Mesenchymal stem cell (in vitro differentiated cells and primary cell): Measurements from ENCODE around the gene HNMT.

ENCODE experiments used
- DNase-seq: peaks from one replicate; pipeline ENCODE4 v3.0.0-alpha.2; 2013
- H2AFZ ChIP-seq: one replicate; pipeline ENCODE4 v1.6.1; 2013; ENCODE audit warnings: low read depth, mild to moderate bottlenecking, control low read depth, inconsistent platforms, low read length, moderate library complexity
- H2AK5ac ChIP-seq: 2 replicates; pipeline ENCODE4 v1.6.1; 2013; ENCODE audit warnings: low read length, moderate library complexity, mild to moderate bottlenecking, inconsistent platforms; ENCODE audit not compliant: severe bottlenecking
- H2BK120ac ChIP-seq: one replicate; pipeline ENCODE4 v1.6.1; 2013; ENCODE audit warnings: low read depth, mild to moderate bottlenecking, inconsistent platforms, low read length, moderate library complexity
- H2BK12ac ChIP-seq, 2 experiments: one replicate each; pipeline ENCODE4 v1.6.1; 2013; ENCODE audit warnings: inconsistent platforms in 2 of 2, low read length in 2 of 2, mild to moderate bottlenecking in 2 of 2, moderate library complexity in 2 of 2, control low read depth in 1 of 2
- H2BK15ac ChIP-seq: one replicate; pipeline ENCODE4 v1.6.1; 2013; ENCODE audit warnings: mild to moderate bottlenecking, low read depth, inconsistent platforms; ENCODE audit not compliant: poor library complexity, severe bottlenecking
- H2BK5ac ChIP-seq: 2 replicates; pipeline ENCODE4 v1.6.1; 2013; ENCODE audit warnings: low read depth, mild to moderate bottlenecking, low read length, control low read depth, inconsistent platforms; ENCODE audit not compliant: poor library complexity, severe bottlenecking
- H3K14ac ChIP-seq, 2 experiments: one replicate each; pipeline ENCODE4 v1.6.1; 2013; ENCODE audit warnings: inconsistent platforms in 2 of 2, low read length in 2 of 2, control low read depth in 1 of 2, mild to moderate bottlenecking in 1 of 2, moderate library complexity in 1 of 2
- H3K18ac ChIP-seq, 2 experiments: one replicate each; pipeline ENCODE4 v1.6.1; 2013; ENCODE audit warnings: inconsistent platforms in 2 of 2, low read length in 2 of 2, control low read depth in 1 of 2, low read depth in 1 of 2, mild to moderate bottlenecking in 1 of 2
- H3K23ac ChIP-seq, 2 experiments: one replicate each; pipeline ENCODE4 v1.6.1; 2013; ENCODE audit warnings: inconsistent platforms in 2 of 2, low read length in 2 of 2, mild to moderate bottlenecking in 2 of 2, moderate library complexity in 2 of 2, control low read depth in 1 of 2
- H3K27ac ChIP-seq: 2 replicates; pipeline ENCODE4 v1.5.1; 2013; ENCODE audit warnings: mild to moderate bottlenecking, moderate library complexity, low read length, control low read depth, inconsistent platforms; ENCODE audit not compliant: poor library complexity, severe bottlenecking
- H3K27me3 ChIP-seq, 2 experiments: 2 replicates each; pipeline versions ENCODE4 v1.6.1 to v1.7.0; 2013; ENCODE audit warnings: low read length in 2 of 2, mild to moderate bottlenecking in 2 of 2, moderate library complexity in 2 of 2, control low read depth in 1 of 2, inconsistent platforms in 1 of 2; ENCODE audit not compliant: control insufficient read depth in 1 of 2, insufficient read depth in 1 of 2
- H3K36me3 ChIP-seq, 2 experiments: 2 replicates each; pipeline versions ENCODE4 v1.6.1 to v1.7.0; 2013; ENCODE audit warnings: low read length in 2 of 2, control low read depth in 1 of 2, inconsistent platforms in 1 of 2, low read depth in 1 of 2, mild to moderate bottlenecking in 1 of 2; ENCODE audit not compliant: insufficient read depth in 2 of 2, control insufficient read depth in 1 of 2
- H3K4ac ChIP-seq, 2 experiments: one replicate each; pipeline ENCODE4 v1.6.1; 2013; ENCODE audit warnings: inconsistent platforms in 2 of 2, low read length in 2 of 2, mild to moderate bottlenecking in 2 of 2, moderate library complexity in 2 of 2, control low read depth in 1 of 2, low read depth in 1 of 2
- H3K4me1 ChIP-seq: 2 replicates; pipeline ENCODE4 v1.6.1; 2013; ENCODE audit warnings: low read depth, low read length, control low read depth; ENCODE audit not compliant: control insufficient read depth, insufficient read depth
- H3K4me2 ChIP-seq: 2 replicates; pipeline ENCODE4 v1.6.1; 2013; ENCODE audit warnings: low read length, mild to moderate bottlenecking, inconsistent platforms; ENCODE audit not compliant: poor library complexity, severe bottlenecking
- H3K4me3 ChIP-seq, 2 experiments: 2 replicates each; pipeline versions ENCODE4 v1.5.1 to v1.7.0; 2013; ENCODE audit warnings: low read length in 2 of 2, mild to moderate bottlenecking in 2 of 2, control low read depth in 1 of 2, low read depth in 1 of 2; ENCODE audit not compliant: insufficient read depth in 1 of 2
- H3K79me1 ChIP-seq: replicated peaks from 2 replicates; pipeline ENCODE4 v1.6.1; 2013; ENCODE audit warnings: mild to moderate bottlenecking, control low read depth, low read length, inconsistent platforms; ENCODE audit not compliant: poor library complexity, severe bottlenecking
- H3K9ac ChIP-seq: 2 replicates; pipeline ENCODE4 v1.7.0; 2013; ENCODE audit warnings: mild to moderate bottlenecking, low read length, moderate library complexity
- H3K9me3 ChIP-seq: 2 replicates; pipeline ENCODE4 v1.7.0; 2013; ENCODE audit warnings: mild to moderate bottlenecking, low read length; ENCODE audit not compliant: control insufficient read depth
- H4K8ac ChIP-seq: one replicate; pipeline ENCODE4 v1.6.1; 2013; ENCODE audit warnings: inconsistent platforms, mild to moderate bottlenecking, low read length, moderate library complexity
- H4K91ac ChIP-seq: one replicate; pipeline ENCODE4 v1.6.1; 2013; ENCODE audit warnings: mild to moderate bottlenecking, low read length, inconsistent platforms
- WGBS: methylation state at CpG from one replicate; pipeline ENCODE4 v1.1.7; 2013; ENCODE audit warnings: mixed read lengths; 5-methylcytosine and 5-hydroxymethylcytosine counted together

The HNMT gene

GRCh38 chr2:137980459-137980858, 16.2 kb downstream of the HNMT start:
- Histone ChIP-seq H3K9ac (no peak overlapping the region), H2BK15ac (no peak overlapping the region), H3K27me3 (no peaks in the 10 kb centered on the region), H2AFZ (no peak overlapping the region), H3K4me1 (peaks cover 3% of the 10 kb centered on the region), H3K27ac (no peak overlapping the region), H3K14ac (no peak overlapping the region), H4K8ac (no peak overlapping the region), H2AK5ac (no peak overlapping the region), H4K91ac (no peak overlapping the region), H3K4me2 (no peak overlapping the region), H2BK5ac (no peak overlapping the region), H2BK120ac (no peak overlapping the region), H3K9me3 (no peaks in the 10 kb centered on the region), H3K36me3 (peaks cover 0 to 26% of the 10 kb centered on the region in 2 experiments), H2BK12ac (no peak overlapping the region), H3K4ac (no peak overlapping the region), H3K4me3 (no peak overlapping the region), H3K18ac (no peak overlapping the region), H3K79me1 (peaks cover 6% of the 10 kb centered on the region), H3K23ac (no peak overlapping the region)
- DNase-seq, result no peak

- no peak for DNase-seq
- Histone ChIP-seq H3K14ac (no peak overlapping the region), H3K4ac (no peak overlapping the region), H2BK15ac (no peak overlapping the region), H3K36me3 (peaks cover 0 to 22% of the 10 kb centered on the region in 2 experiments), H3K79me1 (peaks cover 6% of the 10 kb centered on the region), H2BK12ac (no peak overlapping the region), H3K4me2 (no peak overlapping the region), H2BK5ac (no peak overlapping the region), H4K91ac (no peak overlapping the region), H3K9me3 (no peaks in the 10 kb centered on the region), H3K18ac (no peak overlapping the region), H3K23ac (no peak overlapping the region), H2BK120ac (no peak overlapping the region), H2AK5ac (no peak overlapping the region), H3K4me1 (no peaks in the 10 kb centered on the region), H4K8ac (peak overlapping the region; percentile 14), H2AFZ (no peak overlapping the region), H3K4me3 (no peak overlapping the region), H3K27ac (no peak overlapping the region), H3K9ac (no peak overlapping the region), H3K27me3 (no peaks in the 10 kb centered on the region)
- WGBS, result 97% methylated on average over 9 of the region's 11 CpGs
These were observed 16.9 kb downstream of the HNMT start for GRCh38 chr2:137981112-137981656.

- H3K4me1 ChIP-seq, result no peaks in the 10 kb centered on the region
- H3K14ac ChIP-seq, result no peak overlapping the region
- H3K4me2 ChIP-seq, result no peak overlapping the region
- H3K9ac ChIP-seq, result no peak overlapping the region
- WGBS, result 81% methylated on average over 3 of the region's 3 CpGs
- no peak overlapping the region for H2BK5ac ChIP-seq
- H4K91ac ChIP-seq, result no peak overlapping the region
- no peak overlapping the region for H2BK120ac ChIP-seq
- no peaks in the 10 kb centered on the region for H3K27me3 ChIP-seq
- H2AK5ac ChIP-seq, result no peak overlapping the region
- no peak overlapping the region for H4K8ac ChIP-seq
- H2BK15ac ChIP-seq, result no peak overlapping the region
- no peak overlapping the region for H3K4ac ChIP-seq
- H3K23ac ChIP-seq, result no peak overlapping the region
- H3K18ac ChIP-seq, result no peak overlapping the region
- H3K36me3 ChIP-seq, result peaks cover 0 to 22% of the 10 kb centered on the region in 2 experiments
- peaks cover 7% of the 10 kb centered on the region for H3K79me1 ChIP-seq
- no peak overlapping the region for H2AFZ ChIP-seq
- H2BK12ac ChIP-seq, result no peak overlapping the region
- H3K27ac ChIP-seq, result no peak overlapping the region
- no peak overlapping the region for H3K4me3 ChIP-seq
- H3K9me3 ChIP-seq, result no peaks in the 10 kb centered on the region
- no peak for DNase-seq
These were observed 19.3 kb downstream of the HNMT start for GRCh38 chr2:137983581-137983980.

GRCh38 chr2:137986268-137986667, 22.0 kb downstream of the HNMT start:
- H3K14ac ChIP-seq, result no peak overlapping the region
- H3K27ac ChIP-seq, result no peak overlapping the region
- H3K9ac ChIP-seq, result no peak overlapping the region

More at GRCh38 chr2:137986268-137986667, 22.0 kb downstream of the HNMT start:
- 97% methylated on average over 1 of the region's 1 CpG for WGBS
- no peak overlapping the region for H4K8ac ChIP-seq
- no peak overlapping the region for H2AFZ ChIP-seq
- no peak overlapping the region for H3K4me3 ChIP-seq
- DNase-seq, result no peak
- H3K23ac ChIP-seq, result no peak overlapping the region
- no peak overlapping the region for H2BK5ac ChIP-seq
- peaks cover 0 to 39% of the 10 kb centered on the region in 2 experiments for H3K36me3 ChIP-seq
- no peak overlapping the region for H3K4me2 ChIP-seq
- no peak overlapping the region for H2BK15ac ChIP-seq
- no peaks in the 10 kb centered on the region for H3K27me3 ChIP-seq
- no peak overlapping the region for H3K4ac ChIP-seq
- no peaks in the 10 kb centered on the region for H3K4me1 ChIP-seq
- H4K91ac ChIP-seq, result no peak overlapping the region
- no peak overlapping the region for H2AK5ac ChIP-seq
- H3K9me3 ChIP-seq, result peaks cover 9% of the 10 kb centered on the region
- H2BK12ac ChIP-seq, result no peak overlapping the region
- peaks cover 3% of the 10 kb centered on the region for H3K79me1 ChIP-seq
- no peak overlapping the region for H2BK120ac ChIP-seq
- H3K18ac ChIP-seq, result no peak overlapping the region
